ENCODE data around the gene SPOP. TPM values are rescaled to one million over a fixed set of nuclear protein-coding genes. Genes with fewer than 3 reads are reported as not detected.

The SPOP gene
- total RNA-seq, 4 donors from 2014 or later: 44.5 to 91.5 (median 65.5) TPM

GRCh38 chr17:49577963-49578362, 99.9 kb downstream of the SPOP start:
- no peak for TF ChIP-seq CTCF (IDR thresholded peaks at IDR 0.05; ENCODE audit: low read depth)

GRCh38 chr17:49577650-49577934, 100.3 kb downstream of the SPOP start:
- TF ChIP-seq CTCF (IDR thresholded peaks at IDR 0.05; ENCODE audit: low read depth): no peak

GRCh38 chr17:49576917-49577649, 100.8 kb downstream of the SPOP start:
- no peak for TF ChIP-seq CTCF (IDR thresholded peaks at IDR 0.05; ENCODE audit: low read depth)

GRCh38 chr17:49576088-49576916, 101.6 kb downstream of the SPOP start:
- no peak for TF ChIP-seq CTCF (IDR thresholded peaks at IDR 0.05; ENCODE audit: low read depth)

- TF ChIP-seq CTCF (IDR thresholded peaks at IDR 0.05; ENCODE audit: low read depth): no peak
Measured at GRCh38 chr17:49575679-49576087, 102.2 kb downstream of the SPOP start, which contains the start of gene NXPH3. Gene NXPH3, plus strand, starts transcription at chr17:49575871. Its CDS starts 349 bp downstream, at chr17:49576220.

- TF ChIP-seq CTCF (IDR thresholded peaks at IDR 0.05; ENCODE audit: low read depth): no peak
Measured at GRCh38 chr17:49574945-49575678, 102.8 kb downstream of the SPOP start.

- no peak for TF ChIP-seq CTCF (IDR thresholded peaks at IDR 0.05; ENCODE audit: low read depth)
Measured at GRCh38 chr17:49574323-49574781, 103.5 kb downstream of the SPOP start.
